ENCODE results near the gene CD99L2.

Gene CD99L2

DNA sequence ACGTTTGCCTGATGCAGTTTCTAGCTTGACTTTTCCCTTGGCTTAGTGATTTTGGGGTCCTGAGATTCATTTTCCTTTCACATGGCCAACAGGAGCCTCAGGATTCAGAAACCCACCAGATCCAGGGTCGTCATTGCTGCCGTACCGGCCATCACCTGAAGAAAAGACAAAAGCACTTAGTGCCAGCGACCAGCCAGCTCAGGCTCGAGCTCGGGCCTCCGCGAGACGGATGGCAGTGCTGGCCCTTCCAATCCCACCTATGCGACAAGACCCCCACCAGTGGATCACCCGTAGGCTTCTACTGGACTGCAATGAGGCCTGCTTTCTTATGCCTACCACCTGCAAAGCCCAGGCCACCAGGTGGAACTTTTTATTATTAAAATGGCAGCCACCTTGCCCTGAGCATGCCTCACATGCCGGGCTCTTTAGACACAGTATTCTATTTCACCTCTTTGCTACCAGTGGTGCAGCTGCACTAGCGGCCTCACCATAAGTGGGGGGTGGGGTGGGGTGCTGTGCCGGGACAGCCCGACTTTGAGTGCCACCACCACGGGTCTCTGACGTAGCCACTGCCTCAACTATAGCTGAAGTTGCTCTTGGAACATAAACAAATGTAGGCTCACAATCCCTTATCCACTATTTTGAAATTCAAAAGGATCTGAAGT lies 121.0 kb downstream of the CD99L2 start:
- no peak for DNase-seq

DNA sequence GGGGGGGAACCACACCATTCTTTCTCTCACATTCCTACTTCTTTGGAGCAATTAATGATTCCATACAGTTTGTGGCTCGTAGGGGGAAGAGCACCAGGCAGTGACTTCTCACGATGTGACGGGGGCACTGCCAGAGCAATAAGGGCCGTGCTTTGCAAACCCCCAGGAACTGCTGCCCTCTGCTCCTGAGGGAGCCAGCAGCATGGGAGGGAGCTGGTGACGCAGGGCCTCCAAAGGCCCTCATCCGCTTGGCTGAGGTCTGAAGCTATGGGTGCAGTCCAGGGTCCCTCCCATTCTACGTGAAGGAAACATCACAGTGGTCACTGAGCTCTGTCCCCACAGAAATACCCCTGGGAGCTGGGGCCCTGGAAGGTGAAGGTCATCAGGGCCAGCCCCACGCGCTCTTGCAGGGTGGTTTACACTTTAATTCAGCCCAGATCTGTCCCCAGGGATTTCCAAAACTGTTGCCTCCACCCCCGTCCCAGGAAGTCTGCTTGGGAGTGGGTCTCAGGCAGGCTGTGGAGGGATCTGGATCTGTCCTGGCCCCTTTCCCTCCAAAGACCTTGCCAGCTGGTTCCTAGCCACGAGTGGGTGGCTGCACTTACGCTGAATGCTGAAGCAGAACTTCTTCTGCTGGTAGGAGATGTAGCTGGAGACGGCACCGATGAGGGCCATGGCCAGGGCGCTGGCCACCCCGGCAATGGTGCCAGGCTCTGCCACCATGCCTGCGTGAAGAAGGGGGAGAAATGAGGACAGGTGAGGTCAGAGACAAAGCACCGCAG lies 122.7 kb downstream of the CD99L2 start:
- no peak for DNase-seq

DNA sequence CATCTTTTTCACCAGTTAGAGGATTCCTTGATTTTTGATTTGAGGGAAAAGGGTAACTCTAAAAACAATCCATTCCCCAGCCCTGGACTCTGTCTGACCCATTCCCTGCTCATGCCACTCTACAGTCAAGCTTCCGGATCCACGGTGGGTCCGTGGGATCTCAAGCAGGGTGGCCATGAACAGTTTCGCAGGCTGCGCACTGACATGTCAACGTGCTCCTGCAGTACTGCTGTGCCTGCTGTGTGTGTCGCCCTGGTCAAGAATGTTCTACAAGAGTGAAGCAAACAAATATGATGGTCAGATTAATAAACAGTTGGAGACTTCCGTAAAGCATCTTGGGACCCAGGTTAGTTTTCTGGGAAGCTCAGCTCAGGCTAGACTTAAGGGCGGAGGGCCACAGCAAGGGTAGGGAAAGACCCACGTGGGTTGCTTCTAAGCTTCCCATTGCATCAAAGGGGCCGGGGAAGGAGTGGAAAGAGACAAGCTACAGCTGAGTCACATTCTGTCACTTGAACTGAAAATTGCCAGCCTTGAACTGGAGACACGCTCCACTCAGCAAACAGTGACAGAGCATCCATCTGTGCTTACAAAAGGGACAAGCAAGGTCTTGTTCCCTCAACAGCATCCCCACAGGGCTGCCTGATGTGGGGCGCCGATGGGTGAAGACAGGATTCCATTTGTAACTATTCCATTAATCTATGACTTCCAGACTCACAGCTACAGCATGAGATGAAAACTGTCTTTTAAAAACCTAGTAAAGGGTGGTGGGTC lies 123.5 kb downstream of the CD99L2 start:
- no peak for DNase-seq

DNA sequence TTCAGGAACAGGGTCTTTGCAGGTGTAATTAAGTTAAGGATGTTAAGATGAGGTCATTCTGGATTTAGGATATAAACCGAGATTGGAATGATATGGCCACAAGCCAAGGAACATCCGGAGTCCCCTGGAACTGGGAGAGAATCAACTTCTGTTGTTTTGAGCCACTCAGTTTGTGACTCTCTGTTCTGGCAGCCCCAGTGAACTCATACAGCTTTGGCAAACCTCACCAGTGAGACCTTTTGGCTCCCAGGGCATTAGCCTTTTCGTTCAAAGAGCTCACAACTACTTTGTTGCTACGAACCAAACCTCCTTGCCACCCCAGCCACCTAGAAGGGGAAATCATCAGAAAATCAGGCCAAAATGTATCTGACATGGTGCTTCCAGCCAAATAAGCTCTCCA lies 124.8 kb downstream of the CD99L2 start:
- no peak for DNase-seq

DNA sequence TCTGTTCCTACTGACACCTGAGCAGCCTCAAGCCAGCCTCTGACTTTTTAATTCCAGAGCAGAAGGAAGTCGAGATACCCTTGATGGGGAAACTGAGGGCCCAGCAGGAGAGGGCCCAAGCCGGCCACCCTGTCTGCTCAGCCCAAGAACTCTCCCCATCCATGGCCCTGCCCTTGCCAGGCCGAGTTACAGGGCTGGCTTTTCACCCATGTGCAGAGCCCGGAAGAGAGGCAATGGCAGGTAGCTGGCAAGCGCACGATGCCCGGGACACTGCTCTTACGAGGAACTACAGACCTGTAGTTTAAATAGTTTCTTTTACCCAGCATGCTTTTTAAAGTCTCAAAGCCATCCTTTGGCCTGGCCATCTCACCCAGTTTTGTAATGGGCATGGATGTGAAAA lies 125.4 kb downstream of the CD99L2 start:
- no peak for DNase-seq

DNA sequence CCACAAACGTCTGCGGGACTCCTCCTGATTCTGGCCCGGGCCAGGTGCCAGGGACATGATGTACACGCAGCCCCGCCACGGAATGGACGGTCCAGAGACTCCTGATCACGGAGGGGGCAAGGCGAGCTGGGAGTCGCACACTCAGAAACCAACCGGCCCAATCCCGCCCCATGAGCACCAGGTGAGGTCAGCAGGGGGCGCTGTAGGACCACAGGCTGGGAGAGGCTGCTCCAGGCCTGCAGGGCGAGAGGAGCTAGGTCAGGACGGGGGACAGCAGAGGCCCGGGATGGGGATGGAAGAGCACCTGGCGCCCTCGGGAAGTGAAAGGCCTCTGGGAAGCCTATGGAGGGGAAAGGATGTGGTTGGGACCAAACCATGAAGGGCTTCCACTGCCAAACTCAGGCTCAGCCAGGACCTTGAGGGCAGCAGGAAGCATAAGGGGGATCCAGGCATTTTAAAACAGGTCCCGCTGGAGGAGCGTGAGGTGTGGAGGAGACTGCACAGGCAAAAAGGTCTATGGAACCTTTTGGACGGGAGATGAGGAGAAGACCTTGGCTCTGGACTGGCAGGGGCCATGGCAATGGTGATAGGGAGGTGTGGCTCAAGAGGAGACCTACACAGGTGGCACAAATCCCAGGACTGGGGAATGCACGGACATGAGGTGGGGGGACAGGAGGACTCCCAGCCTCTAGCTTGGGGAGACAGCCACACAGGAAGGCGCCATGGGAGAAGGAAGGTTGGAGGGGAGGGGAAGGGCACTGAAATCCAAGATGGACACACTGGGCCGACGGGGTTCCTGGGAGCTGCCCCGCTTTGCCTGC lies 126.1 kb downstream of the CD99L2 start:
- peak; percentile 34 to 83 for DNase-seq

DNA sequence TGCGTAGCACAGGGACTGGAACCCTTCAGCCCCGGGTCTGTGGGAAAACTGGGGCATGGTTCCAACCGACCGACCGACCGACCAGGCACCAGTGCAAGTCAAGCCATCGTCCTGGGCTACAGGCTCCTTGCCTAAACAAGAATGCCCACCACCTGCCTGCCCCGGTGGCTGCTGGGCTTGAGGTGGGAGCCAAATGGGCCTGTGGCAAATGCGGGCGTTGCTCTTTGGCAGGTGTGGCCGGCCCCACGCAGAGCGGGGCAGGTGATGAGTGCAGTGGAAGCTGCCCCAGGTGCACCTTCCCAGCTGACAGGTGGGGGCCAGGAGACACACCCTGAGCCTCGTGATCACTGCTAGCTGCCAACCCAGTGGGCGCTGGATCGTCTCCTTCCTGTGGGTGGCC lies 127.4 kb downstream of the CD99L2 start:
- no peak for DNase-seq

DNA sequence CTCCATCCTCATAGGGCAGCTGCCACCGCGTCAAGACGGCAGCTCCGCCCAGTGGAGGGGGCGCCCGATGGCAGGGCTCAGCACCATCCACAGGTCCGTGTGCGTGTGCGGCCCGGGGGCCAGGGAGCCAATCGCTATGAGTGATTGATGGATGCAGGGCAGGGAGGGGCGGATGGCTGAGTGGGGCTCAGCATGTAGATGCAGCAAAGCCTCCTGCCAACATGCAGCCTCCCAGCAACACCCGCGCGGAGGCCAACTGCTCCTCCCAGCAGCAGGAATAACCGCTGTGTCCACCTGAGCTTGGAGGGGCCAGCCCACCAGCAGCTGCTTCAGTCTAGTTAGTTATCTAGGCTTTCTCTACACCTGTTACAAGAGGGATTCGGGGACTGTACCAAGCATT lies 127.8 kb downstream of the CD99L2 start:
- no peak for DNase-seq

DNA sequence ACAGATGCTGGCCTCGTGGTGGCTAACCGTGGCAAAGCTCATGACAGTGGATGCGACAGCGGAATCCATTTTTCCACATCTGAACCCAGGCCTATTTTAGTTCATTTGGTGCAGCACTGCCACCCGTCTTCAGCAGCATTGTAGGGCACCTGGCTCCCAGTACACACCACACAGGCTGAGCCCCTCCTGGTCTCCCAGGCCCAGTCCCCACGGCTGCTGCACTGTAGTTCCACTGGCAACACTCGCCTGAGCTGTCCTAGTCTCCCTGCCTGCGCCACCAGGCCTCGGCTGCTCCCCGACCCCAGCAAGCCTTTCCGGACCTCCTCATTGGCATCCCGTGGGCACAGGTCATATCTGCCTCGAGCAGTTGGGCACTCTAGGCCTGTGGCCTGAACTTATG lies 129.1 kb downstream of the CD99L2 start:
- DNase-seq: no peak

DNA sequence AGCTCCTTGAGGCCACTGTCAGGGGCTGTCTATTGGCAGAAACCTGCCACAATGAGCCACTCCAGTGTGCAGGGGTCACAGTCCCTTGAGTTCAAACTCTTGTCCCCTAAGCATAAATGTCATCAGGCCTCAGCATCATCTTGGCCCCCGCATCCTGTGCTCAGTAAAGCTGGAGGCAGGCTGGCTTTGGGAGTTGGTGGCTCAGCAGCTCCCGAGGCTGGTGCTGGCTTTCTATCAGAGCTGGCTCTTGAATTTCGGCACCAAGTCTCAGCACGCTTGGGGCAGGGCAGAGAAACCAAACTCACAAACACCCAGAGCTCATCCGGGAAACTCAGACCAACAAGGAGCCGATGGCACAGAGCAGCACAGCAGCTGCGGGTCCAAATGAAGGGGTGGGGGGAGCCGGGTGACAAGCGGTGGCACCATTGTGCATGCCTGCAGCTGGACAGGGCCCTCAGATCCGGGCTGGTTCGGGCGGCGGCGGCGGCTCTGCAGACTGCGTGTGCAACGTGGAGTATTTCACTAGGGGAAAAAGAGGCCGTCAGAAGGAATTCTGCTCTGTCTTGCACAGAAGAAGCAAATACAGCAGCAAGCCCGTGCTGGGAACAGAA lies 129.8 kb downstream of the CD99L2 start:
- no peak for DNase-seq

DNA sequence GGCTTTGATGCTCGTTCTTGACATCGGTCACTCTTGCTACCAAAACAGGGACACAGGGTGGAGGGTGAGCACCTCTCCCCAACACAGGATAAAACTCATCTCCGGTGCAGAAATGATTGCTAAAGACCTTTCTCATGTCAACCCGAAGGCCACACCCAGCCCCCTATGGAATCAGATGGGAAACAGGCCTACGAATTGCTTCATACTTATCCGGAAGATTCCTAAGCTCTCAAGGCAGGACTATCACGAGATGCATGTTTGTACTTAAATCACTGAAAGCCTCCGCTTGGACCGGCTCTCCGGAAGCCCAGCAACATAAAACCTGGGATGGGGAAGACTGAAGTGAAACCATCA lies 130.4 kb downstream of the CD99L2 start:
- DNase-seq: peak in 1 of 2 donors; percentile 18

DNA sequence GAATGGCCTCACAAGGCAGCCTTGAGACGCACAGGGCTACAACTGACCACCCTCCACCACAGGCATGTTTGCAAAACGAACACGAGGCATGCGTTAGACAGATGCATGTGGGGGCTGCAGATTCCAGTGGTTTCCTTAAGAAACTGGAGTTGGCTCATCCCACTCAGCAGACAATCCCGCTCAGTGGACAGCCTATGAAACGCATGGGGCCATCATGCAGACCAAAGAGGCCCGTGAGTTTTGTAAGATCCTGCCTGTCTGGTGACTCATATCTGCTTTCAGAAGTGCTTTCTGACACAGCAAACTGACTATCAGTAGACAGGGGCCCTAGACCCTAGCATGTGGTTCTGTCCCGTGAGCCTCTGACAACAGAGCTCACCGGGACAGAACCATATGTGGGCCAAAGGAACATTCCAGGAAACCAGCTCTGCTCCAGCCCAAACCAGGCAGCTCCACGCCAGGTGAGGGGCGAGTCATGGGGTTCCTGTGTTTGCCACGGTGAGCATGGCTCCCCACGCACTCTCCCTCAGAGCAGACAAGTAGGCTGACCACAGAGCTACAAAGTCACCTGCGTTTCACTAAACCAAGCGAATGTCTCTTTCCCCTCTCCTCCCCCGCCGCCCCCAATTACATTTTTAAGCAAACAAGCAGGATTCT lies 130.9 kb downstream of the CD99L2 start:
- peak; percentile 31 to 68 for DNase-seq

DNA sequence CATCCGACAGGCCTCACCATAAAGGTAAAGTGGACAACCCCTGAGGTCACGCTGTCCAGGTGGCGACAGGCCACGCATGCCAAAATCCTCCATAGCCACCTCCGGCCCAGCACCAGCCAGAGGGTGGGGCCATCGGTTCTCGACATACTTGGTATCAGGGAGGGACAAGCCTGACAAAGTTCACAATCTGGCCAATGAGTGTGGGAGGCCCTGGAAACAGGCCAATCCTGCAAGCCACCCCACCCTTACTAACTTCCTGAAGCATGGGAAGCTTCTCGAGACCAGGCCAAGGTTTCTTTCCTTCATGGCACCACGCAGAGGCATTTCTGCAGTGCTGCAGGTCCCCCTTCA lies 131.4 kb downstream of the CD99L2 start:
- peak; percentile 4 to 17 for DNase-seq

DNA sequence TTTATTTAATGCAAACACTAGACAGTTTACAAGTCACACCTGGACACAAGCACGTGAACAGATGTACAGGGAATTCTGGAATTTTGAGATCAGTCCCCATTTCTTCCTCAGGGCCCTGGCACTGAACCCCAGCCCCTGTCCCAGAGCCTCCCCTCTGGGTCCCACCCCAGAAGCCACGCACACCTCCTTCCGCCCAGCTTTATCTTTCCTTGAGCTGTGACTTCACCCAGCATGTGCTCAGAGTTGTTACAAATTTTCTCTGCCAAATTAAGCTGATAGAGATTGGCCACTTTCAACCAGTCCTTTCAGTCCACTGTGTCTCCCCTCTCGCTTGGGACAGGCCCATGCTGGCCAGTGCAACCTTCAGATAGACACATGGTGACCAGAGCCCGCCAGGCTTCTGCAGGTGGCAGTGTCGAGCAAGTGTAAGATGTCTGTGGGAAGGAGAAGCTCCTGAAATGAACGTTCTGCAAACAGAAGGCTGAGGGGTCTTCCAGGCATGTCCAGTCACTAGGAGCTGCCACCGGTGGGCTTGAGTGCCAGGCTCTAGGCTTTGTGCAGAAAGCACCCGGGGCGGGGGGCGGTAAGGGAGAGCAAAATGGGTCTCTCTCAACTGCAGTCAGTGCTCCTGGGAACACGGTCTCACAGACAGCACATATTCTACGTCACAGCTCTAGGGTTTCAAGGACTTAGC lies 132.0 kb downstream of the CD99L2 start:
- DNase-seq: no peak

DNA sequence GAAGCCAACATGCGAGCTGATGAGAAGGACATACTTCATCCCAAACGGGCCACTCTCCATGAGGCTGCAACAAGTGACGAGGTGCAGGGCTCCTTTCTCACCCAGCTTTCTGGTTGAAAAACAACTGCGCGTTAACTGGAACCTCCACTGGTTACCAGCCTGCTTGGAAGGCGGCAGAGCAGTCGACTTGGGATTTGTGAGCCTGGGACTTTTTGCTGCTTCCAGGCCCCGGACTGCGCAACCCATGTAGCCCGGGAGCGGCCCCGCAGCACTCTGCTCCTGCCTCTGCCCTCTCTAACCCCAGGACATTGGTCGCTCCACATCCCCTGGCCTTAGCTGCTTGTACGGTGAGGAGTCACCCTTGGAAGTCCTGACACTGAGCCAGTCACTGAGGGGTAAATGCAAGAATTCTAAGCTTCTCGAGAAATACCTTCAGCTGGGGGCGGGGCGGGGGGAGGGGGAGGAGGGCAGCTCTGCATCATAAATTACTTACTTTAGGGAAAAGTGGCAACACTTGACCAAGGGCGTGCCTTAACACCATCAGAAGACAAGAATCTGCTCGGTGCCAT lies 132.6 kb downstream of the CD99L2 start:
- DNase-seq: no peak

DNA sequence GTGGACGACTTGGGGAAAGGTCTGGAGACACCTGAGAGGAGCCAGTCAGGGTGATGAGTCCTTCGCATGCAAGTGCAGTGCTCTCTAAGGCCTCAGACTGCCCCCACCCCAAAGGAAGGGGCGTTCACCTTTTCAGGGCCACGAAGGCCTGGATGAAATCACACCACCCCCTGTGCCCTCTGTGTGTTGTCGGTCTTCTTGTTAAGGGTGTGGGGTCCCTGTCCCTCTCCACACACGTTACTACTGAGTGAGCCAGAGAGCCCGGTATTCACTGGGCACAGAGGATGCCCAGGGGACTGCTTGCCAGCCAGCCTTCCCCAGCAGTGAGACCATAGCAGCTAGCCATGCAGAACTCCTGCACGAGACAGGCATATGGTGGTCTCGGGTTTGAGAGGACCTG lies 133.2 kb downstream of the CD99L2 start:
- no peak for DNase-seq

DNA sequence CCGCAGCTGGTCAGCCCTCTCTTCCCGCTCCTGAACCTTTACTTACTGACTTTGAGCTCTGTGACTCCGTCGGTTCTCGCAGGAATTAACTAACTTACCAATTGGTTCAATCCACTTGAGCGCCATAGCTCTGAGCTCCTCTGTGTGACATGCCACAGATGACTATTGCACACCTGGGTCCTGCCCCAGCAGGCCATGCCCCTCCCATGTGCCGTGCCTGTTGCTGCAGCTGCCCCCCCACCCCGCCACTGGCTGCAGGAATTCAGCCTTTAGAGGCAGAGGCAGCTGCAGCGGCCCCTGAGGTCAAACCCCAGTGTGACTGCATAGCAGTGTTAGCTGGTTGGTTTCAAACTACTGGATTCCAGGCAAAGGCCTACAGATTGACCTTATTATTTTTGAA lies 134.7 kb downstream of the CD99L2 start:
- no peak for DNase-seq

DNA sequence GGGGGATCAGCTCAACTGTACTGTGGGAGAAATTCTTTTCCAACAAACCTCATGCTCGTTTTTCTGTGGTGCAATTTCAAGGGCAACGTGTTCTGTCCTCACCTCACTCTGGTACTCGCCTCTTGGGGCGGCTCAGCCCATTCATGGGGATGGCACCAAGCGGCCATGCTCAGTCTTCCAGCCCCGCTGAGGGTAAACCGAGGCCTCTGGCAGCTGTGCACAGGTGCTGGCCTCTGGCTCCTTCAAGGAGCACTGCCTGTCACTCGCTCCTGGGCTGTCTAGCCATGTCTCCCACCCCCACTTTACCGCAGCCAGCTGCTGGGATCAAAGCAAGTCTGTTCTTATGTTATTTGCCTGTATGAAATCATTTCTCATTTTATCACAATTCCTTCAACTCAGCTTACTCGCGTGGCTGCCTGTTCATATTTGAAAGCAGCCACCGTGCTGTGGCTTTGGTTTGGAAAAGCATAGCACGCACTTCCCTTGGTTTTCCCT lies 135.1 kb downstream of the CD99L2 start:
- no peak for DNase-seq

DNA sequence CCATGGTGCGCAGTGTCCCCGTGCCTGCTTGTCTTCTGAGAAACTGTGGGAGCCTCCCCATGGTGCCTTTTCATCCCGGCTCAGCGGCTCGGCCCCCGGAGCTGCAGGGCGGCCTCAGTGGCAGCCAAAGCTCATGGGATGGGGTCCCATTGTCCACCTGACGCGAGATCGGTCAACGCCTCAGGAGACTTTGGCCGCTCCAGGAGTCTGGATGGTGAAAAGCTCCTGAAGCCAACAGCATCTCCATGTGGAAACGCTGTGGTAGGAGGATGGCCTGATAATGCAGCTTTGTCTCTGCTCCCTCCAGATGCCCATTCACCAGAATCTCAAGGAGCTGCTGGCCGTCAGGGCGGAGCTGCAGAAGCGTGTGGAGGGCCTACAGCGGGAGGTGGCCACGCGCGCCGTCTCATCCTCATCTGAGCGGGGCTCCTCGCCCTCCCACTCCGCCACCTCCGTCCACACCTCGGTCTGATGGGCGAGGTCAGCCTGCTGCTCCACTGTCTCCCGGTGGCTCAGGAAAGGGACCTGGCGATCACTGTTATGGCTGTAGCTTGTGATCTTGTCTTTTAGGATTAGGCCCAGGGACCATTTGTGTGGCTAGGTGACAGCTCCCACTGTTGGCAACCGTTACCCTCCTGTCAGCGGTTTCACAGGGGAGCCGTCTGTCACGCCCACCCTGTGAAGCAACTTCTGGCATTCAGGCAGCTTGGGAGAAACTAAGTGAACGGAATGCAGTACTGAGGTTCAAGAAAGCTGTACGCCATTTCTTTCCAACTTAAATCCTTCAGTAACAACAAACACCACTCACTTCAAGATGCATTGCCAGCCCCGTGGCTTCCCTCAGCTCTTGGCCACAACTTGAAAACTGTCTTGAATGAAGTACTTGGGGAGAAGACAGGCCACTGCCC lies 136.0 kb downstream of the CD99L2 start:
- no peak for DNase-seq

DNA sequence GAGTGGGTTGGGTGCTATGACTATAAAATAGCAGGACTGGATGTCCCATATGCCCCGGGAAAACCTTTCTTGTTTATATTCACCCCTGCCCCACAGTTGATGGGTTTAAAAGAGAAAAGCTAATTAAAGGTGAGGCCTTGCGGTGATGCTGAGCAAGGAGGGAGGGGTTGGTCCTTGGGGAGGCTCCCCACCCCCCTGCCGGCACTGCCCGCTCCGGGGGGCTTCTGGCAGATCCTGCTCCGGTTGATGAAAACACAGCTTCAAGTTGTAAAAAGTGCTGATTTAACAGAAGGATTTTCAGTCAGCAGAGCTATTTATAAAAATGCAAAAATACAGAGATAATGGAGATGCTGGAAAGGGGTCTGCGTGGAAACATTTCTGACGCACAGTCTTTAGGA lies 136.7 kb downstream of the CD99L2 start:
- no peak for DNase-seq
